HCT116 (cell line): ENCODE measurements around the gene GCC1.

ENCODE experiments used
- EZH2 ChIP-seq: fragments of 200-600 bp; sonication (generic); IDR thresholded peaks from 2 replicates; pipeline ENCODE4 v1.6.1; 2017; ENCODE audit warnings: antibody characterized with exemption, mixed run types
- EZH2phosphoT487 ChIP-seq: fragments of 200-600 bp; IDR thresholded peaks from 2 replicates; pipeline ENCODE4 v1.6.1; 2018; ENCODE audit warnings: antibody characterized with exemption, borderline replicate concordance
- TCF7L2 ChIP-seq: IDR thresholded peaks from 2 replicates; pipeline ENCODE4 v1.7.0; 2011; ENCODE audit warnings: borderline replicate concordance, inconsistent platforms; ENCODE audit not compliant: insufficient read depth, insufficient read length; ENCODE audit errors: extremely low read depth
- TF ChIP-seq, protein P1 (sequence below), 3 experiments: fragments of 200-600 bp in 1 of 3; sonication (generic) in 1 of 3; IDR thresholded peaks in 2 of 3; conservative IDR thresholded peaks in 1 of 3; 2 replicates each; pipeline ENCODE4 v1.5.1; 2012 to 2017; ENCODE audit warnings: low read depth in 2 of 3, low read length in 2 of 3, antibody characterized with exemption in 1 of 3, borderline replicate concordance in 1 of 3, control low read depth in 1 of 3, mild to moderate bottlenecking in 1 of 3, mixed read lengths in 1 of 3, mixed run types in 1 of 3, moderate library complexity in 1 of 3; ENCODE audit not compliant: insufficient read depth in 1 of 3
- TF ChIP-seq, protein P2 (sequence below): IDR thresholded peaks from 2 replicates; pipeline ENCODE4 v1.6.1; 2012
- TF ChIP-seq, protein P3 (sequence below): IDR thresholded peaks from 2 replicates; pipeline ENCODE4 v1.6.1; 2012; ENCODE audit warnings: low read depth

DNA sequence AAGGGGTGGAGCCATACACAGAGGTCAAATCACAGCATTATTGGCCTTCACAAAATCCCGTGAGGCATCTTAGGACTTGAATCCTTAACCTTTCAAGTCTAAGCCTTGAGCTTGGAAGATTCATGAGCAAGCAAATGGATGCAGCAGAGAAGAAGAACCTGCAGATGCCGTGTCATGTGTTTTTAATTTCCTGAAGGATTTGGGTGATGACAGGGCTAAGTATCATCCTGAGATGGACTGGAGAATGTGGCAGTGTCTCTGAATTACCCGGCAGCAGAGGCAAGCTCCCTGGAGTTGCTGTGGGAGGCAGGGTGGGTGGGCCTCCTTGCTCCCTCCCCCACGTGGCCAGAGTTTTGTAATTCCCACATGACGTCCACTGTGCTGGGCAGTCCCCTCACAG is 50.8 kb downstream of the GCC1 start:
- TF ChIP-seq EZH2 = no peak
- TF ChIP-seq, protein P1, sequence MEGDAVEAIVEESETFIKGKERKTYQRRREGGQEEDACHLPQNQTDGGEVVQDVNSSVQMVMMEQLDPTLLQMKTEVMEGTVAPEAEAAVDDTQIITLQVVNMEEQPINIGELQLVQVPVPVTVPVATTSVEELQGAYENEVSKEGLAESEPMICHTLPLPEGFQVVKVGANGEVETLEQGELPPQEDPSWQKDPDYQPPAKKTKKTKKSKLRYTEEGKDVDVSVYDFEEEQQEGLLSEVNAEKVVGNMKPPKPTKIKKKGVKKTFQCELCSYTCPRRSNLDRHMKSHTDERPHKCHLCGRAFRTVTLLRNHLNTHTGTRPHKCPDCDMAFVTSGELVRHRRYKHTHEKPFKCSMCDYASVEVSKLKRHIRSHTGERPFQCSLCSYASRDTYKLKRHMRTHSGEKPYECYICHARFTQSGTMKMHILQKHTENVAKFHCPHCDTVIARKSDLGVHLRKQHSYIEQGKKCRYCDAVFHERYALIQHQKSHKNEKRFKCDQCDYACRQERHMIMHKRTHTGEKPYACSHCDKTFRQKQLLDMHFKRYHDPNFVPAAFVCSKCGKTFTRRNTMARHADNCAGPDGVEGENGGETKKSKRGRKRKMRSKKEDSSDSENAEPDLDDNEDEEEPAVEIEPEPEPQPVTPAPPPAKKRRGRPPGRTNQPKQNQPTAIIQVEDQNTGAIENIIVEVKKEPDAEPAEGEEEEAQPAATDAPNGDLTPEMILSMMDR (IDR thresholded peaks at IDR 0.05 in 2 of 3, conservative IDR thresholded peaks at IDR 0.05 in 1 of 3; ENCODE audit: borderline replicate concordance in 1 of 3, insufficient read depth in 1 of 3, low read depth in 2 of 3, low read length in 2 of 3) = no peak
- no peak for TF ChIP-seq EZH2phosphoT487
- no peak for TF ChIP-seq TCF7L2
- TF ChIP-seq, protein P2, sequence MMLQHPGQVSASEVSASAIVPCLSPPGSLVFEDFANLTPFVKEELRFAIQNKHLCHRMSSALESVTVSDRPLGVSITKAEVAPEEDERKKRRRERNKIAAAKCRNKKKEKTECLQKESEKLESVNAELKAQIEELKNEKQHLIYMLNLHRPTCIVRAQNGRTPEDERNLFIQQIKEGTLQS = no peak
- TF ChIP-seq, protein P3, sequence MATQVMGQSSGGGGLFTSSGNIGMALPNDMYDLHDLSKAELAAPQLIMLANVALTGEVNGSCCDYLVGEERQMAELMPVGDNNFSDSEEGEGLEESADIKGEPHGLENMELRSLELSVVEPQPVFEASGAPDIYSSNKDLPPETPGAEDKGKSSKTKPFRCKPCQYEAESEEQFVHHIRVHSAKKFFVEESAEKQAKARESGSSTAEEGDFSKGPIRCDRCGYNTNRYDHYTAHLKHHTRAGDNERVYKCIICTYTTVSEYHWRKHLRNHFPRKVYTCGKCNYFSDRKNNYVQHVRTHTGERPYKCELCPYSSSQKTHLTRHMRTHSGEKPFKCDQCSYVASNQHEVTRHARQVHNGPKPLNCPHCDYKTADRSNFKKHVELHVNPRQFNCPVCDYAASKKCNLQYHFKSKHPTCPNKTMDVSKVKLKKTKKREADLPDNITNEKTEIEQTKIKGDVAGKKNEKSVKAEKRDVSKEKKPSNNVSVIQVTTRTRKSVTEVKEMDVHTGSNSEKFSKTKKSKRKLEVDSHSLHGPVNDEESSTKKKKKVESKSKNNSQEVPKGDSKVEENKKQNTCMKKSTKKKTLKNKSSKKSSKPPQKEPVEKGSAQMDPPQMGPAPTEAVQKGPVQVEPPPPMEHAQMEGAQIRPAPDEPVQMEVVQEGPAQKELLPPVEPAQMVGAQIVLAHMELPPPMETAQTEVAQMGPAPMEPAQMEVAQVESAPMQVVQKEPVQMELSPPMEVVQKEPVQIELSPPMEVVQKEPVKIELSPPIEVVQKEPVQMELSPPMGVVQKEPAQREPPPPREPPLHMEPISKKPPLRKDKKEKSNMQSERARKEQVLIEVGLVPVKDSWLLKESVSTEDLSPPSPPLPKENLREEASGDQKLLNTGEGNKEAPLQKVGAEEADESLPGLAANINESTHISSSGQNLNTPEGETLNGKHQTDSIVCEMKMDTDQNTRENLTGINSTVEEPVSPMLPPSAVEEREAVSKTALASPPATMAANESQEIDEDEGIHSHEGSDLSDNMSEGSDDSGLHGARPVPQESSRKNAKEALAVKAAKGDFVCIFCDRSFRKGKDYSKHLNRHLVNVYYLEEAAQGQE = no peak
